ENCODE data around the gene SRMS.

GRCh38 chr20:63508072-63508768 is 39.3 kb downstream of the SRMS start:
- TF ChIP-seq CTCF (IDR thresholded peaks at IDR 0.05; ENCODE audit: insufficient read depth, low read length, poor library complexity, severe bottlenecking): no peak
- no peak for TF ChIP-seq EZH2phosphoT487 (conservative IDR thresholded peaks at IDR 0.05; ENCODE audit: low read length)

Measured in SU-DHL-6 (cell line).